HepG2 (cell line): ENCODE results near the gene ADAM10. TPM values are rescaled to one million over a fixed set of nuclear protein-coding genes. Genes with fewer than 3 reads are reported as not detected.
A peak's percentile ranks its signal among the peaks of the same experiment; 100 is the strongest.

Experiments
- AHR ChIP-seq: IDR thresholded peaks from 2 replicates; pipeline ENCODE4 v1.6.1; 2018; ENCODE audit warnings: missing genetic modification reagents, missing compliant biosample characterization
- ARID3A ChIP-seq: IDR thresholded peaks from 2 replicates; pipeline ENCODE4 v1.6.1; 2012; ENCODE audit warnings: low read depth, low read length, improper control_type of control experiment
- CTCF ChIP-seq: sonication (generic); formaldehyde crosslinking; IDR thresholded peaks from 2 replicates; pipeline ENCODE4 v1.5.0; 2020; ENCODE audit warnings: mild to moderate bottlenecking, missing genetic modification reagents, moderate library complexity
- DRAP1 ChIP-seq: IDR thresholded peaks from 2 replicates; pipeline ENCODE4 v1.6.1; 2016; ENCODE audit warnings: missing genetic modification reagents, missing compliant biosample characterization
- MXD1 ChIP-seq: sonication (generic); formaldehyde crosslinking; IDR thresholded peaks from 2 replicates; pipeline ENCODE4 v1.4.0; 2020; ENCODE audit warnings: mild to moderate bottlenecking, missing genetic modification reagents
- MYPOP ChIP-seq: sonication (generic); formaldehyde crosslinking; IDR thresholded peaks from 2 replicates; pipeline ENCODE4 v1.8.1; 2023; ENCODE audit warnings: mild to moderate bottlenecking, moderate library complexity, missing genetic modification reagents
- MZF1 ChIP-seq: sonication (generic); formaldehyde crosslinking; IDR thresholded peaks from 2 replicates; pipeline ENCODE4 v1.8.1; 2023; ENCODE audit warnings: mild to moderate bottlenecking, missing genetic modification reagents, borderline replicate concordance
- NAIF1 ChIP-seq: sonication (generic); formaldehyde crosslinking; IDR thresholded peaks from 2 replicates; pipeline ENCODE4 v1.5.0; 2020; ENCODE audit warnings: mild to moderate bottlenecking, missing genetic modification reagents, borderline replicate concordance
- NFKB2 ChIP-seq: sonication (generic); formaldehyde crosslinking; IDR thresholded peaks from 2 replicates; pipeline ENCODE4 v1.4.0; 2020; ENCODE audit warnings: missing genetic modification reagents, borderline replicate concordance
- SAP130 ChIP-seq: IDR thresholded peaks from 2 replicates; pipeline ENCODE4 v1.6.1; 2016; ENCODE audit warnings: low read depth
- SNAPC2 ChIP-seq: sonication (generic); formaldehyde crosslinking; IDR thresholded peaks from 2 replicates; pipeline ENCODE4 v1.8.1; 2022; ENCODE audit warnings: mild to moderate bottlenecking, missing genetic modification reagents
- SP4 ChIP-seq: sonication (generic); formaldehyde crosslinking; IDR thresholded peaks from 2 replicates; pipeline ENCODE4 v1.8.1; 2023; ENCODE audit warnings: mild to moderate bottlenecking, missing genetic modification reagents
- ZBTB2 ChIP-seq: sonication (generic); formaldehyde crosslinking; IDR thresholded peaks from 2 replicates; pipeline ENCODE4 v1.8.0; 2022; ENCODE audit warnings: low read depth, missing genetic modification reagents
- ZNF652 ChIP-seq: IDR thresholded peaks from 2 replicates; pipeline ENCODE4 v1.6.1; 2016; ENCODE audit warnings: low read depth, borderline replicate concordance
- ZNF674 ChIP-seq: sonication (generic); formaldehyde crosslinking; IDR thresholded peaks from 2 replicates; pipeline ENCODE4 v1.5.0; 2020; ENCODE audit warnings: low read depth, mild to moderate bottlenecking, missing genetic modification reagents
- ZNF687 ChIP-seq: sonication (generic); formaldehyde crosslinking; IDR thresholded peaks from 2 replicates; pipeline ENCODE4 v1.5.1; 2020; ENCODE audit warnings: mild to moderate bottlenecking, missing genetic modification reagents, moderate library complexity
- polyA plus RNA-seq, 8 experiments: library from polyadenylated mRNA; depleted of rRNA in 3 of 8; stranded (reverse) in 7 of 8; unstranded in 1 of 8; fragments of >200 nt; fragmentation: Illumina TruSeq in 4 of 8; extraction: Trizol in 4 of 8; gene quantifications; 2 replicates each; pipeline versions ENCODE4 v1.2.1 to v1.2.3, GENCODE V29; 2011 to 2016; ENCODE audit warnings: low read depth in 4 of 8, missing spikeins in 1 of 8, mixed read lengths in 1 of 8; ENCODE audit not compliant: insufficient read depth in 1 of 8
- total RNA-seq, 5 experiments: library from RNA; depleted of rRNA; stranded (reverse); fragments of >200 nt; fragmentation: Illumina TruSeq; extraction: Trizol; gene quantifications; 2 replicates each; pipeline ENCODE4 v1.2.3, GENCODE V29; 2016; ENCODE audit warnings: low read depth in 1 of 5

ADAM10 gene
- total and polyA plus RNA-seq, 2 of the 13 experiments (the other 11 are each of a cell fraction or from before 2014, with no cell fraction given), result 92.7 to 125 TPM

GRCh38 chr15:58749532-58750337 is at the start of gene ADAM10 (continued):
- TF ChIP-seq ZNF687 (peak; percentile 62), SP4 (CRISPR knock-in tag) (peak; percentile 89; the same call in 1 of the 2 replicates), SNAPC2 (0 out of 2 replicates have a peak, but pooled peaks have one; percentile 60), CTCF (CRISPR knock-in tag) (peak; percentile 21; the same call in 1 of the 2 replicates), AHR (CRISPR knock-in tag) (peak; percentile 55; the same call in 1 of the 2 replicates), ZNF652 (peak; percentile 83), ZNF674 (CRISPR knock-in tag) (no peak), ZBTB2 (peak; percentile 22), ARID3A (peak; percentile 18; the same call in 1 of the 2 replicates), NAIF1 (CRISPR knock-in tag) (peak; percentile 70), MZF1 (no peak), MYPOP (CRISPR knock-in tag) (no peak; the same call in 1 of the 2 replicates), DRAP1 (CRISPR knock-in tag) (peak; percentile 89), SAP130 (CRISPR knock-in tag) (peak; percentile 88), NFKB2 (peak; percentile 51; the same call in 1 of the 2 replicates), MXD1 (CRISPR knock-in tag) (0 out of 2 replicates have a peak, but pooled peaks have one; percentile 8)
